Posterior vena cava (tissue), 2 donors: Measurements from ENCODE around the gene GALNT14. TPM values are rescaled to one million over a fixed set of nuclear protein-coding genes. Genes with fewer than 3 reads are reported as not detected.

ENCODE experiments used
- DNase-seq: peaks from one replicate; pipeline ENCODE4 v3.0.0-alpha.2; 2020; ENCODE audit warnings: low spot score
- intact Hi-C, 2 donors: fragments of 100-400 bp; cut with DNase I; formaldehyde crosslinking; loops; one replicate each; pipeline versions ENCODE4 v1.14.1 to v1.14.2; 2022 to 2023
- total RNA-seq, 2 donors: library from RNA; stranded (reverse); fragmentation: NEBNext Ultra II Directional; extraction: Animal tissue kit (Norgen Biotek cat#: 25700); gene quantifications; one replicate each; pipeline ENCODE4 v1.2.1, GENCODE V29; 2021
- donor health status: DM: yes; HTN: yes; CAD: no.
- donor health status: DM: yes; HTN: yes; CAD: no.

GALNT14 gene
- total RNA-seq, 2 donors from 2014 or later, result 1.1 TPM

- no peak for DNase-seq
- intact Hi-C loops, result no loop called here
These were observed 105.2 kb downstream of the GALNT14 start for GRCh38 chr2:31033032-31033431.

- DNase-seq, result no peak
- intact Hi-C loops, result no loop called here
These were observed 105.8 kb downstream of the GALNT14 start for GRCh38 chr2:31032475-31032874.

- intact Hi-C loops, result no loop called here
- no peak for DNase-seq
These were observed 107.0 kb downstream of the GALNT14 start for GRCh38 chr2:31031132-31031706.

GRCh38 chr2:31028417-31028816 lies 109.8 kb downstream of the GALNT14 start:
- peak; percentile 35 for DNase-seq
- intact Hi-C loops, result no loop called here

GRCh38 chr2:31027549-31027948 lies 110.7 kb downstream of the GALNT14 start:
- DNase-seq, result no peak
- intact Hi-C loops, result no loop called here

- DNase-seq, result no peak
- intact Hi-C loops, result no loop called here
These were observed 114.7 kb downstream of the GALNT14 start for GRCh38 chr2:31023541-31023940.

GRCh38 chr2:31020713-31021112 lies 117.5 kb downstream of the GALNT14 start:
- no peak for DNase-seq
- intact Hi-C loops, result no loop called here

GRCh38 chr2:31018280-31018679 lies 120.0 kb downstream of the GALNT14 start:
- DNase-seq, result no peak
- intact Hi-C loops, result no loop called here

GRCh38 chr2:31016648-31017047 lies 121.6 kb downstream of the GALNT14 start:
- intact Hi-C loops, result no loop called here
- DNase-seq, result peak; percentile 12

GRCh38 chr2:31014516-31014915 lies 123.7 kb downstream of the GALNT14 start:
- DNase-seq, result peak; percentile 37
- intact Hi-C loops, result no loop called here

GRCh38 chr2:31013301-31013700 lies 124.9 kb downstream of the GALNT14 start:
- peak; percentile 65 for DNase-seq
- intact Hi-C loops, result no loop called here

- intact Hi-C loops, result no loop called here
- peak; percentile 16 for DNase-seq
These were observed 125.8 kb downstream of the GALNT14 start for GRCh38 chr2:31012406-31012805.

- peak; percentile 36 for DNase-seq
These were observed 126.7 kb downstream of the GALNT14 start for GRCh38 chr2:31011587-31011986.

GRCh38 chr2:31008561-31009114 lies 129.6 kb downstream of the GALNT14 start:
- peak; percentile 57 for DNase-seq
- intact Hi-C loops, result no loop called here

More at GRCh38 chr2:31011587-31011986, 126.7 kb downstream of the GALNT14 start:
- intact Hi-C loops, result no loop called here

- intact Hi-C loops, result no loop called here
- peak; percentile 16 for DNase-seq
These were observed 134.0 kb downstream of the GALNT14 start for GRCh38 chr2:31004257-31004656.

GRCh38 chr2:31003749-31004148 lies 134.5 kb downstream of the GALNT14 start:
- DNase-seq, result peak; percentile 82
- intact Hi-C loops, result no loop called here

GRCh38 chr2:31002537-31003150 lies 135.6 kb downstream of the GALNT14 start:
- intact Hi-C loops, result no loop called here
- peak; percentile 16 for DNase-seq

- peak; percentile 10 for DNase-seq
- intact Hi-C loops, result no loop called here
These were observed 137.3 kb downstream of the GALNT14 start for GRCh38 chr2:31000970-31001369.

GRCh38 chr2:30998672-30999071 lies 139.6 kb downstream of the GALNT14 start:
- intact Hi-C loops, result no loop called here
- peak; percentile 44 for DNase-seq

- intact Hi-C loops, result no loop called here
These were observed 140.3 kb downstream of the GALNT14 start for GRCh38 chr2:30997979-30998378.

More at GRCh38 chr2:30997979-30998378, 140.3 kb downstream of the GALNT14 start:
- no peak for DNase-seq
